ENCODE measurements around the gene MLYCD. TPM values are rescaled to one million over a fixed set of nuclear protein-coding genes. Genes with fewer than 3 reads are reported as not detected.

Gene MLYCD
- total RNA-seq, 1 donor from 2014 or later, result 7.4 TPM

GRCh38 chr16:83966153-83966696 lies 67.3 kb downstream of the MLYCD start:
- DNase-seq (ENCODE audit: low spot score in 2 of 2, unreplicated experiment in 2 of 2), result no peak
- H3K36me3 Mint-ChIP-seq, result no peaks in the 10 kb centered on the region
- peaks cover 2% of the 10 kb centered on the region for H3K4me1 Mint-ChIP-seq
- H3K9me3 Mint-ChIP-seq, result no peaks in the 10 kb centered on the region
- H3K27ac Mint-ChIP-seq, result no peak overlapping the region
- TF ChIP-seq CTCF (IDR thresholded peaks at IDR 0.05; ENCODE audit: unreplicated experiment), result no peak
- peaks cover 17% of the 10 kb centered on the region for H3K27me3 Mint-ChIP-seq (ENCODE audit: low read depth)
- no peak overlapping the region for H3K4me3 Mint-ChIP-seq

- H3K36me3 Mint-ChIP-seq, result no peaks in the 10 kb centered on the region
- no peak overlapping the region for H3K27ac Mint-ChIP-seq
- H3K9me3 Mint-ChIP-seq, result no peaks in the 10 kb centered on the region
- peaks cover 17% of the 10 kb centered on the region for H3K27me3 Mint-ChIP-seq (ENCODE audit: low read depth)
- H3K4me3 Mint-ChIP-seq, result peak overlapping the region; percentile 24
- DNase-seq (ENCODE audit: low spot score in 2 of 2, unreplicated experiment in 2 of 2), result no peak
- no peak for TF ChIP-seq CTCF (IDR thresholded peaks at IDR 0.05; ENCODE audit: unreplicated experiment)
- H3K4me1 Mint-ChIP-seq, result peaks cover 2% of the 10 kb centered on the region
Observed at GRCh38 chr16:83967091-83967490, 68.2 kb downstream of the MLYCD start.

- H3K36me3 Mint-ChIP-seq, result no peaks in the 10 kb centered on the region
- peak; percentile 53 to 75 for DNase-seq (ENCODE audit: low spot score in 2 of 2, unreplicated experiment in 2 of 2)
- H3K9me3 Mint-ChIP-seq, result no peaks in the 10 kb centered on the region
Observed at GRCh38 chr16:83967838-83968305, 69.0 kb downstream of the MLYCD start, which contains the start of gene NECAB2. TSS of gene NECAB2 (plus strand) at chr16:83968244. CDS start at chr16:83968649, 405 bp downstream.

GRCh38 chr16:83968306-83968851 lies 69.5 kb downstream of the MLYCD start:
- Mint-ChIP-seq H3K4me1 (peaks cover 2% of the 10 kb centered on the region), H3K27me3 (ENCODE audit: low read depth) (peaks cover 17% of the 10 kb centered on the region), H3K4me3 (peak overlapping the region; percentile 62), H3K27ac (no peak overlapping the region), H3K36me3 (no peaks in the 10 kb centered on the region), H3K9me3 (no peaks in the 10 kb centered on the region)
- DNase-seq (ENCODE audit: low spot score in 2 of 2, unreplicated experiment in 2 of 2), result no peak
- TF ChIP-seq CTCF (IDR thresholded peaks at IDR 0.05; ENCODE audit: unreplicated experiment), result no peak

More at GRCh38 chr16:83967838-83968305, 69.0 kb downstream of the MLYCD start, which contains the start of gene NECAB2:
- Mint-ChIP-seq H3K27ac (no peak within 1 kb of the TSS), H3K27me3 (ENCODE audit: low read depth) (peaks cover 17% of the 10 kb centered on the region), H3K4me3 (peak within 1 kb of the TSS; percentile 64), H3K4me1 (peaks cover 2% of the 10 kb centered on the region)
- peak; percentile 45 for TF ChIP-seq CTCF (IDR thresholded peaks at IDR 0.05; ENCODE audit: unreplicated experiment)

GRCh38 chr16:83968891-83969649 lies 70.2 kb downstream of the MLYCD start:
- peak overlapping the region; percentile 64 for H3K4me3 Mint-ChIP-seq
- peaks cover 2% of the 10 kb centered on the region for H3K4me1 Mint-ChIP-seq
- no peak overlapping the region for H3K27ac Mint-ChIP-seq
- no peak for TF ChIP-seq CTCF (IDR thresholded peaks at IDR 0.05; ENCODE audit: unreplicated experiment)
- no peaks in the 10 kb centered on the region for H3K9me3 Mint-ChIP-seq
- DNase-seq (ENCODE audit: low spot score in 2 of 2, unreplicated experiment in 2 of 2), result no peak
- no peaks in the 10 kb centered on the region for H3K36me3 Mint-ChIP-seq
- H3K27me3 Mint-ChIP-seq (ENCODE audit: low read depth), result peaks cover 17% of the 10 kb centered on the region

Measured in mesothelial cell of epicardium (in vitro differentiated cells).